Breast epithelium (tissue), 4 donors: Measurements from ENCODE around the gene CDH13. TPM values are rescaled to one million over a fixed set of nuclear protein-coding genes. Genes with fewer than 3 reads are reported as not detected.

Source experiments
- DNase-seq, 2 donors: peaks; one replicate each; pipeline ENCODE4 v3.0.0-alpha.2; 2019; ENCODE audit warnings: low spot score in 2 of 2
- H3K27ac ChIP-seq, 2 donors: fragments of 200-600 bp; sonication (generic) in 1 of 2; one replicate each; pipeline ENCODE4 v1.5.1; 2016 to 2019; ENCODE audit warnings: mild to moderate bottlenecking in 1 of 2
- H3K27me3 ChIP-seq, 2 donors: fragments of 200-600 bp; sonication (generic) in 1 of 2; one replicate each; pipeline versions ENCODE4 v1.5.1 to v1.6.0; 2017 to 2019; ENCODE audit warnings: control low read depth in 1 of 2, mild to moderate bottlenecking in 1 of 2
- H3K36me3 ChIP-seq: fragments of 200-600 bp; one replicate; pipeline ENCODE4 v1.5.1; 2019
- H3K4me1 ChIP-seq, 2 donors: fragments of 200-600 bp; sonication (generic); one replicate each; pipeline ENCODE4 v1.5.1; 2016 to 2019; ENCODE audit warnings: control low read depth in 1 of 2
- H3K4me3 ChIP-seq, 3 donors: fragments of 200-600 bp; sonication (generic); 1 replicate in 2 of 3; 2 replicates in 1 of 3; pipeline ENCODE4 v1.5.1; 2016 to 2019; ENCODE audit warnings: mild to moderate bottlenecking in 3 of 3, moderate library complexity in 2 of 3
- H3K9me3 ChIP-seq, 2 donors: fragments of 200-600 bp; sonication (generic) in 1 of 2; one replicate each; pipeline ENCODE4 v1.5.1; 2016 to 2019; ENCODE audit warnings: control low read depth in 1 of 2
- CTCF ChIP-seq, 3 donors: fragments of 450-650 bp; IDR thresholded peaks; one replicate each; pipeline ENCODE4 v1.5.1; 2016 to 2017; ENCODE audit warnings: antibody characterized with exemption in 3 of 3, mild to moderate bottlenecking in 3 of 3, moderate library complexity in 3 of 3
- POLR2A ChIP-seq: fragments of 450-650 bp; IDR thresholded peaks from one replicate; pipeline ENCODE4 v1.6.1; 2016; ENCODE audit warnings: antibody characterized with exemption, mild to moderate bottlenecking, moderate library complexity
- POLR2AphosphoS5 ChIP-seq, 3 donors: sonication (generic); formaldehyde crosslinking; IDR thresholded peaks; one replicate each; pipeline ENCODE4 v1.6.1; 2017; ENCODE audit warnings: antibody characterized with exemption in 3 of 3
- intact Hi-C: fragments of 100-400 bp; cut with DNase I; formaldehyde crosslinking; loops from one replicate; pipeline ENCODE4 v1.15.1; 2023; ENCODE audit warnings: low total_unique reads
- total RNA-seq, 3 donors: library from RNA; depleted of rRNA; stranded (reverse); fragments of >200 nt; gene quantifications; one replicate each; pipeline ENCODE4 v1.1.0, GENCODE V29; 2016

CDH13 gene
- total RNA-seq, 3 donors from 2014 or later, result 6.0 to 13.1 (median 11.5) TPM

- Histone ChIP-seq H3K4me1 (no peaks in the 10 kb centered on the region), H3K9me3 (no peaks in the 10 kb centered on the region), H3K27ac (peak overlapping the region; percentile 52 to 55), H3K27me3 (peaks cover 0 to 46% of the 10 kb centered on the region in 2 donors), H3K4me3 (peak overlapping the region; percentile 53 to 72 (median 61)), H3K36me3 (no peaks in the 10 kb centered on the region)
- peak in 1 of 2 donors; percentile 19 for DNase-seq
- intact Hi-C loops, result no loop called here
- TF ChIP-seq CTCF (IDR thresholded peaks at IDR 0.05) (no peak), POLR2A (no peak), POLR2AphosphoS5 (IDR thresholded peaks at IDR 0.05) (no peak)
Observed at GRCh38 chr16:82628088-82628423, 1.3 kb downstream of the CDH13 start.

- TF ChIP-seq POLR2A, result no peak
- H3K36me3 ChIP-seq, result no peaks in the 10 kb centered on the region
- no peaks in the 10 kb centered on the region for H3K4me1 ChIP-seq
- peak overlapping the region in 1 of 2 donors; percentile 52 for H3K27ac ChIP-seq
- DNase-seq, result no peak
- H3K9me3 ChIP-seq, result no peaks in the 10 kb centered on the region
- intact Hi-C loops, result no loop called here
- peaks cover 0 to 46% of the 10 kb centered on the region in 2 donors for H3K27me3 ChIP-seq
- peak overlapping the region in 1 of 3 donors; percentile 72 for H3K4me3 ChIP-seq
Observed at GRCh38 chr16:82628711-82629110, 1.9 kb downstream of the CDH13 start.

- DNase-seq, result no peak
- Histone ChIP-seq H3K27me3 (peaks cover 0 to 46% of the 10 kb centered on the region in 2 donors), H3K4me3 (no peak overlapping the region), H3K27ac (peak overlapping the region; percentile 50 to 52), H3K4me1 (no peaks in the 10 kb centered on the region), H3K36me3 (no peaks in the 10 kb centered on the region), H3K9me3 (no peaks in the 10 kb centered on the region)
- intact Hi-C loops, result no loop called here
- TF ChIP-seq POLR2A (no peak), POLR2AphosphoS5 (IDR thresholded peaks at IDR 0.05) (no peak), CTCF (IDR thresholded peaks at IDR 0.05) (no peak)
Observed at GRCh38 chr16:82629441-82630027, 2.8 kb downstream of the CDH13 start.

- no peak overlapping the region for H3K4me3 ChIP-seq
- intact Hi-C loops, result no loop called here
- H3K36me3 ChIP-seq, result no peaks in the 10 kb centered on the region
- peaks cover 0 to 43% of the 10 kb centered on the region in 2 donors for H3K27me3 ChIP-seq
- TF ChIP-seq CTCF (IDR thresholded peaks at IDR 0.05) (no peak), POLR2AphosphoS5 (IDR thresholded peaks at IDR 0.05) (no peak), POLR2A (no peak)
- no peaks in the 10 kb centered on the region for H3K4me1 ChIP-seq
- DNase-seq, result no peak
- no peaks in the 10 kb centered on the region for H3K9me3 ChIP-seq
- H3K27ac ChIP-seq, result peak overlapping the region in 1 of 2 donors; percentile 52
Observed at GRCh38 chr16:82630219-82630618, 3.5 kb downstream of the CDH13 start.

GRCh38 chr16:82630688-82631087 is 3.9 kb downstream of the CDH13 start:
- intact Hi-C loops, result no loop called here
- no peaks in the 10 kb centered on the region for H3K4me1 ChIP-seq
- TF ChIP-seq POLR2AphosphoS5 (IDR thresholded peaks at IDR 0.05) (no peak), CTCF (IDR thresholded peaks at IDR 0.05) (no peak), POLR2A (no peak)
- H3K27me3 ChIP-seq, result peaks cover 0 to 38% of the 10 kb centered on the region in 2 donors
- H3K4me3 ChIP-seq, result no peak overlapping the region
- no peaks in the 10 kb centered on the region for H3K36me3 ChIP-seq
- H3K27ac ChIP-seq, result peak overlapping the region in 1 of 2 donors; percentile 52
- no peak for DNase-seq
- H3K9me3 ChIP-seq, result no peaks in the 10 kb centered on the region
